WERI-Rb-1 (cell line): ENCODE results near the gene PUS7.
"Not testable (repeated sequence)": the region's sequence is repeated elsewhere in the genome, so short reads cannot be mapped to it uniquely, and the experiment has no call there.

ENCODE experiments used
- DNase-seq: peaks from one replicate; pipeline ENCODE4 v3.0.0-alpha.2; 2020
- H3K27ac ChIP-seq: fragments of 250-450 bp; sonication (Bioruptor Pico); 2 replicates; pipeline ENCODE4 v1.5.1; 2020; ENCODE audit warnings: mild to moderate bottlenecking, moderate library complexity
- H3K27me3 ChIP-seq: fragments of 250-450 bp; sonication (Bioruptor Pico); 2 replicates; pipeline ENCODE4 v1.5.1; 2021; ENCODE audit warnings: mild to moderate bottlenecking, low read depth, moderate library complexity; ENCODE audit not compliant: insufficient read depth, severe bottlenecking
- H3K36me3 ChIP-seq: fragments of 250-450 bp; sonication (Bioruptor Pico); 2 replicates; pipeline ENCODE4 v1.5.1; 2020; ENCODE audit warnings: mild to moderate bottlenecking, moderate library complexity
- H3K4me3 ChIP-seq: 2 replicates; pipeline ENCODE4 v1.5.1; 2011; ENCODE audit warnings: low read depth, mild to moderate bottlenecking, control low read depth, low read length
- H3K9me3 ChIP-seq: fragments of 250-450 bp; sonication (Bioruptor Pico); 2 replicates; pipeline ENCODE4 v1.5.1; 2021; ENCODE audit warnings: mild to moderate bottlenecking, moderate library complexity; ENCODE audit not compliant: severe bottlenecking
- CTCF ChIP-seq: IDR thresholded peaks from 2 replicates; pipeline ENCODE4 v1.5.1; 2011; ENCODE audit warnings: low read depth, mild to moderate bottlenecking, control low read depth, inconsistent platforms, low read length

PUS7 gene

GRCh38 chr7:105457619-105458225 lies 64.3 kb downstream of the PUS7 start:
- no peak overlapping the region for H3K27ac ChIP-seq
- DNase-seq, result no peak
- H3K27me3 ChIP-seq, result no peaks in the 10 kb centered on the region
- H3K36me3 ChIP-seq, result peaks cover 41% of the 10 kb centered on the region
- H3K4me3 ChIP-seq, result no peak overlapping the region
- H3K9me3 ChIP-seq, result no peaks in the 10 kb centered on the region
- TF ChIP-seq CTCF, result no peak

GRCh38 chr7:105454921-105455320 lies 67.2 kb downstream of the PUS7 start:
- TF ChIP-seq CTCF, result no peak
- Histone ChIP-seq H3K4me3 (no peak overlapping the region), H3K9me3 (no peaks in the 10 kb centered on the region), H3K36me3 (peaks cover 21% of the 10 kb centered on the region), H3K27me3 (no peaks in the 10 kb centered on the region), H3K27ac (no peak overlapping the region)
- DNase-seq, result no peak

GRCh38 chr7:105454095-105454747 lies 67.8 kb downstream of the PUS7 start:
- H3K27ac ChIP-seq, result no peak overlapping the region
- peaks cover 21% of the 10 kb centered on the region for H3K36me3 ChIP-seq
- no peaks in the 10 kb centered on the region for H3K9me3 ChIP-seq
- no peak overlapping the region for H3K4me3 ChIP-seq
- DNase-seq, result no peak
- no peak for TF ChIP-seq CTCF
- no peaks in the 10 kb centered on the region for H3K27me3 ChIP-seq

GRCh38 chr7:105452085-105452484 lies 70.0 kb downstream of the PUS7 start:
- Histone ChIP-seq H3K9me3 (no peaks in the 10 kb centered on the region), H3K27ac (no peak overlapping the region), H3K4me3 (no peak overlapping the region), H3K36me3 (peaks cover 6% of the 10 kb centered on the region), H3K27me3 (no peaks in the 10 kb centered on the region)
- no peak for DNase-seq
- no peak for TF ChIP-seq CTCF

DNA sequence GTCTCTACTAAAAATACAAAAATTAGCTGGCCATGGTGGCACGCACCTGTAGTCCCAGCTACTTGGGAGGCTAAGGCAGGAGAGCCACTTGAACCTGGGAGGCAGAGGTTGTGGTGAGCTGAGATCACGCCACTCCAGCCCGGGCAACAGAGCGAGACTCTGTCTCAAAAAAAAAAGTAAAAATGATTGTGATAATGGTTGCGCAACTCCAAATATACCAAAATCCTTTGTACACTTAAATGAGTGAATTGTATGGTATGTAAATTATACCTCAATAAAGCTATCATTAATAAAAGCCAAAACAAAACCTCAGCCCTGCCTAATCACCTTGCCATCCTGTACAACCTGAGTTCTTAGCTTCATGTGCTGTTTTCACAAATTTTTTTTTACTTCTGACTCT lies 71.2 kb downstream of the PUS7 start:
- not testable (repeated sequence) for DNase-seq, H3K4me3 ChIP-seq, H3K27me3 ChIP-seq, H3K9me3 ChIP-seq, H3K27ac ChIP-seq, H3K36me3 ChIP-seq

DNA sequence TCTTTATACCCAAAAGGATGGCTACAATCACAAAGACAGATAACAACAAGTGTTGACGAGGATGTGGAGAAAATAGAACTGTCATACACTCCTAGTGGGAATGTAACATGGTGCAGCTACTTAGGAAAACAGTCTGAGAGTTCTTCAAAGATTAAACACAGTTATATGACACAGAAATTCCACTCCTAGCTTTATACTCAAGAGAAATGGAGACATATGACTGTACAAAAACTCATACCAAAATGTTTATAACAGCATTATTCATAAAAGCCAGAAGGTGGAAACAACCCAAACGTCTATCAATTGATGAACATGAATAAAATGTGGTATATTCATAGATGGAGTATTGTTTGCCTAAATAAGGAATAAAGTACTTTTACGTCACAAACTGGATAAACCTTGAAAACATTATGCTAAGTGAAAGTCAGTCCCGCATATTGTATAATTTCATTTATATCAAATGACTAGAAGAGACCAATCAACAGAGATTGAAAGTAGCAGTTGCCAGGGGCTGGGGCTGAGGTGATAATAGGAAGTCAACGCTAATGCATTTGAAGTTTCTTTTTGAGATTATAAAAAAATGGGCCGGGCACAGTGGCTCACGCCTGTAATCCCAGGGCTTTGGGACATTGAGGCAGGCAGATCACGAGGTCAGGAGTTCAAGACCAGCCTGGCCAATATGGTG lies 71.8 kb downstream of the PUS7 start:
- H3K36me3 ChIP-seq, result no peaks in the 10 kb centered on the region

More for the DNA sequence above, 71.8 kb downstream of the PUS7 start:
- Histone ChIP-seq H3K4me3 (no peak overlapping the region), H3K27ac (no peak overlapping the region), H3K27me3 (no peaks in the 10 kb centered on the region), H3K9me3 (no peaks in the 10 kb centered on the region)
- no peak for DNase-seq
- TF ChIP-seq CTCF, result no peak
